A673 (cell line): ENCODE data around the gene UBE2D3. TPM values are rescaled to one million over a fixed set of nuclear protein-coding genes. Genes with fewer than 3 reads are reported as not detected.

Experiments used
- BruUV-seq: library from RNA; stranded (reverse); fragments of 400-500 nt; replicated peaks from 2 replicates; lab custom pipeline; 2021; lab: Mats Ljungman, UMichigan
- CTCF ChIA-PET: fragments of 300-600 bp; sonication (Branson Sonifier 250); formaldehyde crosslinking; loops from one replicate; lab custom pipeline; 2022; ENCODE audit warnings: antibody characterized with exemption; lab: Charles Lee
- POLR2A ChIA-PET: fragments of 300-600 bp; sonication (Branson Sonifier 250); formaldehyde crosslinking; loops from one replicate; lab custom pipeline; 2022; ENCODE audit warnings: antibody characterized with exemption; ENCODE audit not compliant: low non-redundant PET; lab: Charles Lee
- DNase-seq: peaks from one replicate; pipeline ENCODE4 v3.0.0-alpha.2; 2015; ENCODE audit warnings: low spot score
- H3K27ac ChIP-seq: fragments of 200-600 bp; sonication (generic); 2 replicates; pipeline ENCODE4 v1.5.1; 2016; ENCODE audit warnings: mixed run types, low read depth, mild to moderate bottlenecking, mixed read lengths, antibody characterized with exemption, low read length; ENCODE audit not compliant: poor library complexity, severe bottlenecking
- H3K27me3 ChIP-seq: fragments of 200-600 bp; sonication (generic); replicated peaks from 2 replicates; pipeline ENCODE4 v1.6.1; 2017; ENCODE audit warnings: mixed run types, low read depth, mild to moderate bottlenecking, mixed read lengths, antibody characterized with exemption, low read length; ENCODE audit not compliant: insufficient read depth, poor library complexity
- H3K36me3 ChIP-seq: fragments of 200-600 bp; sonication (generic); 2 replicates; pipeline ENCODE4 v1.6.1; 2016; ENCODE audit warnings: mixed run types, mild to moderate bottlenecking, mixed read lengths, antibody characterized with exemption, low read length; ENCODE audit not compliant: insufficient read depth, poor library complexity, severe bottlenecking
- H3K4me1 ChIP-seq: fragments of 200-600 bp; sonication (generic); 2 replicates; pipeline ENCODE4 v1.6.1; 2017; ENCODE audit warnings: mixed run types, mild to moderate bottlenecking, mixed read lengths, antibody characterized with exemption, low read length; ENCODE audit not compliant: insufficient read depth, poor library complexity, severe bottlenecking
- H3K4me3 ChIP-seq: fragments of 200-600 bp; sonication (generic); 2 replicates; pipeline ENCODE4 v1.5.1; 2016; ENCODE audit warnings: low read depth, mixed run types, mild to moderate bottlenecking, mixed read lengths, low read length; ENCODE audit not compliant: poor library complexity, severe bottlenecking
- H3K9me3 ChIP-seq: fragments of 200-600 bp; sonication (generic); 2 replicates; pipeline ENCODE4 v1.6.1; 2016; ENCODE audit warnings: mixed run types, low read depth, mild to moderate bottlenecking, mixed read lengths, antibody characterized with exemption, low read length; ENCODE audit not compliant: poor library complexity, severe bottlenecking
- CTCF ChIP-seq: fragments of 300-800, 200-600 bp; sonication (generic); conservative IDR thresholded peaks from 2 replicates; pipeline ENCODE4 v1.5.1; 2017; ENCODE audit warnings: low read depth, mild to moderate bottlenecking, antibody characterized with exemption, low read length, moderate library complexity, mixed read lengths
- EZH2 ChIP-seq: fragments of 200-600 bp; sonication (generic); IDR thresholded peaks from 2 replicates; pipeline ENCODE4 v1.6.1; 2017; ENCODE audit warnings: borderline replicate concordance, low read depth, mild to moderate bottlenecking, mixed read lengths, antibody characterized with exemption, low read length; ENCODE audit not compliant: poor library complexity, severe bottlenecking
- intact Hi-C: fragments of 100-400 bp; cut with micrococcal nuclease; formaldehyde crosslinking; loops from one replicate; pipeline ENCODE4 v1.10.0; 2022; ENCODE audit not compliant: unreplicated experiment
- total RNA-seq: library from RNA; stranded (reverse); gene quantifications from 2 replicates; pipeline ENCODE4 v1.2.3, GENCODE V29; 2021

UBE2D3 gene
- total RNA-seq, 1 experiment from 2014 or later: 378 TPM

GRCh38 chr4:102825261-102826091 lies 1.9 kb downstream of the UBE2D3 start:
- TF ChIP-seq EZH2 (no peak), CTCF (no peak)
- POLR2A ChIA-PET: no interaction called here
- peak overlapping the region; percentile 98 for H3K4me3 ChIP-seq
- H3K27ac ChIP-seq: peak overlapping the region; percentile 100
- no TSS peak for BruUV-seq
- H3K36me3 ChIP-seq: peaks cover 32% of the 10 kb centered on the region
- H3K4me1 ChIP-seq: peaks cover 38% of the 10 kb centered on the region
- no peaks in the 10 kb centered on the region for H3K9me3 ChIP-seq
- DNase-seq: peak; percentile 81
- CTCF ChIA-PET: no interaction called here
- intact Hi-C loops: loop anchor here (5.0 kb wide), 2 partner anchors 203 to 393 kb away; no protein-coding TSS in a partner anchor
- no peaks in the 10 kb centered on the region for H3K27me3 ChIP-seq

- H3K4me1 ChIP-seq: peaks cover 49% of the 10 kb centered on the region
- DNase-seq: no peak
- no peaks in the 10 kb centered on the region for H3K27me3 ChIP-seq
- peaks cover 32% of the 10 kb centered on the region for H3K36me3 ChIP-seq
- no peaks in the 10 kb centered on the region for H3K9me3 ChIP-seq
- CTCF ChIA-PET: no interaction called here
- TF ChIP-seq CTCF (no peak), EZH2 (no peak)
- POLR2A ChIA-PET: no interaction called here
- peak overlapping the region; percentile 98 for H3K4me3 ChIP-seq
- H3K27ac ChIP-seq: no peak overlapping the region
- no TSS peak for BruUV-seq
- intact Hi-C loops: no loop called here
Observed at GRCh38 chr4:102824398-102824797, 3.0 kb downstream of the UBE2D3 start.

DNA sequence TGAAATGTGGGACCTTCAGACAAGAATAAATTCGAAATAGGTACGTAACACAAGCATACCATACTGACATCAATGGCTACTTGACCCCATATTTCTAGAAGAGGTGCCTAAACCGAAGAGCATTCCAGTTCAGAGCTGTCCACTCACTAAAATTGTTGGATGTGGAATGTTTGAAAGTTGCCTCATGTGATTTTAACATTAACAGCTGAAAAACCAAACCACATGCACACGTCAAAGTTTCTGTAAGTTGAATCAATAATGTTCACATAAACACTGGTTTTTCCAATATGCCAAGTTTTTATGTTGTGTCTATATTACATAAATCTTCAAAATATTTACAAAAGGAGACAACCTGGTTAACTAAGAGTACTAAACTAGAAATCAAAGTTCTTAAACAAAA lies 3.5 kb downstream of the UBE2D3 start:
- TF ChIP-seq EZH2 (no peak), CTCF (no peak)
- peaks cover 32% of the 10 kb centered on the region for H3K36me3 ChIP-seq
- H3K27ac ChIP-seq: no peak overlapping the region
- ChIA-PET CTCF (no interaction called here), POLR2A (no interaction called here)
- H3K9me3 ChIP-seq: no peaks in the 10 kb centered on the region
- BruUV-seq: no TSS peak
- DNase-seq: no peak
- intact Hi-C loops: no loop called here
- peak overlapping the region; percentile 98 for H3K4me3 ChIP-seq
- H3K4me1 ChIP-seq: peaks cover 53% of the 10 kb centered on the region
- H3K27me3 ChIP-seq: no peaks in the 10 kb centered on the region
